ENCODE results near the gene SERPINF2.
"Not testable (repeated sequence)": the region's sequence is repeated elsewhere in the genome, so short reads cannot be mapped to it uniquely, and the experiment has no call there.

SERPINF2 gene

GRCh38 chr17:1796800-1797199 is 54.1 kb downstream of the SERPINF2 start:
- FAIRE-seq, result no peak

- no peak for FAIRE-seq
Measured at GRCh38 chr17:1797323-1797722, 54.7 kb downstream of the SERPINF2 start.

- not testable (repeated sequence) for FAIRE-seq
Measured at GRCh38 chr17:1797846-1798245, 55.2 kb downstream of the SERPINF2 start.

- no peak for FAIRE-seq
Measured at GRCh38 chr17:1800240-1800639, 57.6 kb downstream of the SERPINF2 start.

- no peak for FAIRE-seq
Measured at GRCh38 chr17:1800712-1801111, 58.0 kb downstream of the SERPINF2 start.

- FAIRE-seq, result no peak
Measured at GRCh38 chr17:1802429-1802828, 59.8 kb downstream of the SERPINF2 start.

- no peak for FAIRE-seq
Measured at GRCh38 chr17:1803280-1803679, 60.6 kb downstream of the SERPINF2 start.

Measured in islet of Langerhans (tissue), 1 donor.